ENCODE data around the gene NTSR1.

GRCh38 chr20:62699741-62700140, 8.9 kb upstream of the NTSR1 start:
- TF ChIP-seq POLR2A (IDR thresholded peaks at IDR 0.05) (no peak), CTCF (IDR thresholded peaks at IDR 0.05) (no peak), EP300 (IDR thresholded peaks at IDR 0.05; ENCODE audit: low read depth) (no peak)
